Breast epithelium (tissue), 4 donors: ENCODE data around the gene TMEM107. TPM values are rescaled to one million over a fixed set of nuclear protein-coding genes. Genes with fewer than 3 reads are reported as not detected.
A peak's percentile ranks its signal among the peaks of the same experiment; 100 is the strongest.

Experiments
- DNase-seq, 2 donors: peaks; one replicate each; pipeline ENCODE4 v3.0.0-alpha.2; 2019; ENCODE audit warnings: low spot score in 2 of 2
- H3K27ac ChIP-seq, 2 donors: fragments of 200-600 bp; sonication (generic) in 1 of 2; one replicate each; pipeline ENCODE4 v1.5.1; 2016 to 2019; ENCODE audit warnings: mild to moderate bottlenecking in 1 of 2
- H3K27me3 ChIP-seq, 2 donors: fragments of 200-600 bp; sonication (generic) in 1 of 2; one replicate each; pipeline versions ENCODE4 v1.5.1 to v1.6.0; 2017 to 2019; ENCODE audit warnings: control low read depth in 1 of 2, mild to moderate bottlenecking in 1 of 2
- H3K36me3 ChIP-seq: fragments of 200-600 bp; one replicate; pipeline ENCODE4 v1.5.1; 2019
- H3K4me1 ChIP-seq, 2 donors: fragments of 200-600 bp; sonication (generic); one replicate each; pipeline ENCODE4 v1.5.1; 2016 to 2019; ENCODE audit warnings: control low read depth in 1 of 2
- H3K4me3 ChIP-seq, 3 donors: fragments of 200-600 bp; sonication (generic); 1 replicate in 2 of 3; 2 replicates in 1 of 3; pipeline ENCODE4 v1.5.1; 2016 to 2019; ENCODE audit warnings: mild to moderate bottlenecking in 3 of 3, moderate library complexity in 2 of 3
- H3K9me3 ChIP-seq, 2 donors: fragments of 200-600 bp; sonication (generic) in 1 of 2; one replicate each; pipeline ENCODE4 v1.5.1; 2016 to 2019; ENCODE audit warnings: control low read depth in 1 of 2
- CTCF ChIP-seq, 3 donors: fragments of 450-650 bp; IDR thresholded peaks; one replicate each; pipeline ENCODE4 v1.5.1; 2016 to 2017; ENCODE audit warnings: antibody characterized with exemption in 3 of 3, mild to moderate bottlenecking in 3 of 3, moderate library complexity in 3 of 3
- POLR2A ChIP-seq: fragments of 450-650 bp; IDR thresholded peaks from one replicate; pipeline ENCODE4 v1.6.1; 2016; ENCODE audit warnings: antibody characterized with exemption, mild to moderate bottlenecking, moderate library complexity
- POLR2AphosphoS5 ChIP-seq, 3 donors: sonication (generic); formaldehyde crosslinking; IDR thresholded peaks; one replicate each; pipeline ENCODE4 v1.6.1; 2017; ENCODE audit warnings: antibody characterized with exemption in 3 of 3
- intact Hi-C: fragments of 100-400 bp; cut with DNase I; formaldehyde crosslinking; loops from one replicate; pipeline ENCODE4 v1.15.1; 2023; ENCODE audit warnings: low total_unique reads
- total RNA-seq, 3 donors: library from RNA; depleted of rRNA; stranded (reverse); fragments of >200 nt; gene quantifications; one replicate each; pipeline ENCODE4 v1.1.0, GENCODE V29; 2016

The TMEM107 gene
- total RNA-seq, 3 donors from 2014 or later = 15.7 to 83.1 (median 41.0) TPM

- Histone ChIP-seq H3K36me3 (peaks cover 8% of the 10 kb centered on the region), H3K27me3 (no peaks in the 10 kb centered on the region), H3K4me3 (peak overlapping the region in 2 of 3 donors; percentile 32 to 52), H3K9me3 (no peaks in the 10 kb centered on the region), H3K4me1 (peaks cover 0 to 7% of the 10 kb centered on the region in 2 donors), H3K27ac (peak overlapping the region; percentile 87 to 92)
- intact Hi-C loops = loop anchor here (10.0 kb wide), 1 partner anchor 77 kb away; the partner anchor contains the start of gene AURKB
- TF ChIP-seq CTCF (IDR thresholded peaks at IDR 0.05) (no peak), POLR2A (no peak), POLR2AphosphoS5 (IDR thresholded peaks at IDR 0.05) (no peak)
- DNase-seq = no peak
Observed at GRCh38 chr17:8137645-8138373, 38.4 kb downstream of the TMEM107 start.

- no peak for TF ChIP-seq POLR2AphosphoS5 (IDR thresholded peaks at IDR 0.05)
- TF ChIP-seq POLR2A = no peak
- no peak for TF ChIP-seq CTCF (IDR thresholded peaks at IDR 0.05)
- Histone ChIP-seq H3K27me3 (no peaks in the 10 kb centered on the region), H3K9me3 (no peaks in the 10 kb centered on the region), H3K36me3 (no peaks in the 10 kb centered on the region), H3K27ac (no peak overlapping the region), H3K4me3 (no peak overlapping the region), H3K4me1 (peaks cover 0 to 7% of the 10 kb centered on the region in 2 donors)
- intact Hi-C loops = loop anchor here (10.0 kb wide), 1 partner anchor 81 kb away; the partner anchor contains the start of gene AURKB
- DNase-seq = no peak
Observed at GRCh38 chr17:8133941-8134340, 42.2 kb downstream of the TMEM107 start.

DNA sequence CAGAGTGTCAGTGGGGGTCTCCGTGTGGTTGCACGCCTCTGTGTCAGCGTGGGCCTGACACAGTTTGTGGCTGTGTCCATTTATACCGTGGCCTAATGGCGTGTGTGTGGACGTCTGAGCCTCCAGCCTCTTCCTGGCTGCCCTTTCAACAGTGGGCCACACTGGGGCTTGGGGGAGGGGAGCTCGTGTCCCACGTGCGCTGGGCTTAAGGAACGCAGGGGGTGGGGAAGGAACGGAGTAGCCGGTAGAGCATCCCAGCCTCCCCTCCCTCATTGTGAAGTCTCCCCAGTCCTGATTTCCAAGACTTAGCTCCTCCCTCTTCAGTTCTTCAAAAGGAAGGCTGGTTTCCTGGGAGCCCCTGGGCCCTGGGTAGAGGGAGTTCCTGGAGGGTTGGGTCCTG lies 42.8 kb downstream of the TMEM107 start:
- H3K27ac ChIP-seq = no peak overlapping the region
- H3K36me3 ChIP-seq = no peaks in the 10 kb centered on the region
- H3K27me3 ChIP-seq = no peaks in the 10 kb centered on the region
- TF ChIP-seq CTCF (IDR thresholded peaks at IDR 0.05) (no peak), POLR2AphosphoS5 (IDR thresholded peaks at IDR 0.05) (no peak), POLR2A (no peak)
- H3K4me1 ChIP-seq = peaks cover 0 to 7% of the 10 kb centered on the region in 2 donors
- DNase-seq = no peak
- no peaks in the 10 kb centered on the region for H3K9me3 ChIP-seq
- no peak overlapping the region for H3K4me3 ChIP-seq
- intact Hi-C loops = loop anchor here (10.0 kb wide), 1 partner anchor 81 kb away; the partner anchor contains the start of gene AURKB

DNA sequence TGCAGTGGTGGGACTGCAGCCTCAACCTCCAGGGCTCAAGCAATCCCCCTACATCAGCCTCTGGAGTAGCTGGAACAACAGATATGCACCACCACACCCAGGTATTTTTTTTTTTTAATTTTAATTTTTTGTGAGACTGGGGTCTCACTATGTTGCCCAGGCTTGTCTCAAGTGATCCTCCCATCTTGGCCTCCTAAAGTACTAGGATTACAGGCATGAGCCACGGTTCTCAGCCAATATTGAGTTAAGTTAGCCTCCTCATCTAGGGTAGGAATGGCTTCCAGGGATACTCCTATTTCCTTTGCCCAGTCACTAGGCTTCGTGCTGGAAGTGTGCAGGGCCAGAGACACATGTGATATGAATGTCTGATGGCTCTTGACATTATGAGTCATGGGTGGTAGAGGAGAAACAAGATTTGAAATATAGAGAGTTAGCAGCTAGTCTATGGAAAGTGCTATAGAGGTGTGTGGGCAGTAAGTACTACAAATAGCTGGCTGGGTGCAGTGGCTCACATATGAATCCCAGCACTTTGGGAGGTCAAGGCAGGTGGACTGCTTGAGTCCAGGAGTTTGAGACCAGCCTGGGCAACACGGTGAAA lies 44.2 kb downstream of the TMEM107 start:
- TF ChIP-seq POLR2AphosphoS5 (IDR thresholded peaks at IDR 0.05) (no peak), CTCF (IDR thresholded peaks at IDR 0.05) (no peak), POLR2A (no peak)
- no peaks in the 10 kb centered on the region for H3K27me3 ChIP-seq
- DNase-seq = no peak
- H3K4me3 ChIP-seq = no peak overlapping the region
- peaks cover 0 to 3% of the 10 kb centered on the region in 2 donors for H3K4me1 ChIP-seq
- H3K27ac ChIP-seq = no peak overlapping the region
- H3K9me3 ChIP-seq = no peaks in the 10 kb centered on the region
- H3K36me3 ChIP-seq = no peaks in the 10 kb centered on the region
- intact Hi-C loops = loop anchor here (10.0 kb wide), 1 partner anchor 83 kb away; the partner anchor contains the start of gene AURKB
